GM23338 (cell line): Measurements from ENCODE around the gene SASS6. TPM values are rescaled to one million over a fixed set of nuclear protein-coding genes. Genes with fewer than 3 reads are reported as not detected.
A peak's percentile ranks its signal among the peaks of the same experiment; 100 is the strongest.

ENCODE experiments used
- ATAC-seq: fragments of 200-7000 bp; cut with Tn5 transposase; 3 replicates; pipeline ENCODE4 v1.9.1; 2020
- DNase-seq: peaks from one replicate; pipeline ENCODE4 v3.0.0-alpha.2; 2015; ENCODE audit warnings: low spot score
- H2AFZ ChIP-seq: fragments of 200-600 bp; sonication (generic); 2 replicates; pipeline ENCODE4 v1.8.0; 2016; ENCODE audit warnings: antibody characterized with exemption, mild to moderate bottlenecking, moderate library complexity
- H3F3A ChIP-seq: fragments of 200-600 bp; sonication (generic); replicated peaks from 2 replicates; pipeline ENCODE4 v1.8.0; 2017; ENCODE audit warnings: antibody characterized with exemption, mixed run types, low read depth
- H3K27ac ChIP-seq: fragments of 200-600 bp; sonication (generic); 2 replicates; pipeline ENCODE4 v1.6.1; 2016; ENCODE audit warnings: low read depth
- H3K27me3 ChIP-seq: fragments of 200-600 bp; sonication (generic); 2 replicates; pipeline ENCODE4 v1.8.0; 2016; ENCODE audit warnings: mild to moderate bottlenecking, mixed run types, moderate library complexity; ENCODE audit not compliant: insufficient read depth
- H3K36me3 ChIP-seq: fragments of 200-600 bp; sonication (generic); 2 replicates; pipeline ENCODE4 v1.8.0; 2016; ENCODE audit warnings: mild to moderate bottlenecking; ENCODE audit not compliant: insufficient read depth
- H3K4me1 ChIP-seq: fragments of 200-600 bp; sonication (generic); 2 replicates; pipeline ENCODE4 v1.8.0; 2016; ENCODE audit warnings: mild to moderate bottlenecking, moderate library complexity; ENCODE audit not compliant: insufficient read depth
- H3K4me2 ChIP-seq: fragments of 200-600 bp; sonication (generic); 2 replicates; pipeline ENCODE4 v1.7.1; 2017; ENCODE audit warnings: mixed run types
- H3K4me3 ChIP-seq: fragments of 200-600 bp; sonication (generic); 2 replicates; pipeline ENCODE4 v1.6.1; 2016; ENCODE audit warnings: mixed run types
- H3K79me2 ChIP-seq: fragments of 200-600 bp; sonication (generic); replicated peaks from 2 replicates; pipeline ENCODE4 v1.8.0; 2017; ENCODE audit warnings: mild to moderate bottlenecking; ENCODE audit not compliant: insufficient read depth
- H3K9me2 ChIP-seq: fragments of 200-600 bp; sonication (generic); 2 replicates; pipeline ENCODE4 v1.8.0; 2017; ENCODE audit not compliant: insufficient read depth
- H4K20me1 ChIP-seq: fragments of 200-600 bp; sonication (generic); replicated peaks from 2 replicates; pipeline ENCODE4 v1.8.0; 2017; ENCODE audit warnings: mild to moderate bottlenecking; ENCODE audit not compliant: insufficient read depth
- H3K27ac Mint-ChIP-seq: 2 replicates; pipeline ENCODE4 v1.8.0; 2020; ENCODE audit warnings: inconsistent platforms, mild to moderate bottlenecking, moderate library complexity, mixed read lengths
- H3K27me3 Mint-ChIP-seq: 3 replicates; pipeline ENCODE4 v1.8.0; 2022; ENCODE audit warnings: low read depth, mild to moderate bottlenecking, moderate library complexity, mixed read lengths, inconsistent platforms; ENCODE audit not compliant: insufficient read depth, poor library complexity
- H3K36me3 Mint-ChIP-seq: 3 replicates; pipeline ENCODE4 v1.8.0; 2021; ENCODE audit warnings: low read depth, mild to moderate bottlenecking, inconsistent platforms, moderate library complexity, mixed read lengths
- H3K4me1 Mint-ChIP-seq: 3 replicates; pipeline ENCODE4 v1.8.0; 2020; ENCODE audit warnings: mild to moderate bottlenecking, inconsistent platforms, mixed read lengths
- H3K4me3 Mint-ChIP-seq: 3 replicates; pipeline ENCODE4 v1.8.0; 2021; ENCODE audit warnings: moderate library complexity, mild to moderate bottlenecking, inconsistent platforms, mixed read lengths
- H3K9me3 Mint-ChIP-seq: 3 replicates; pipeline ENCODE4 v1.8.0; 2020; ENCODE audit warnings: moderate library complexity, mild to moderate bottlenecking, inconsistent platforms, mixed read lengths
- CREB1 ChIP-seq: fragments of 250-450 bp; sonication (Bioruptor Pico); IDR thresholded peaks from 2 replicates; pipeline ENCODE4 v1.5.0; 2020; ENCODE audit warnings: low read depth, mild to moderate bottlenecking, moderate library complexity
- EZH2 ChIP-seq: fragments of 200-600 bp; sonication (generic); IDR thresholded peaks from one replicate; pipeline ENCODE4 v1.8.0; 2017; ENCODE audit warnings: antibody characterized with exemption, mild to moderate bottlenecking, low read depth; ENCODE audit not compliant: unreplicated experiment
- EZH2phosphoT487 ChIP-seq: fragments of 200-600 bp; sonication (generic); IDR thresholded peaks from one replicate; pipeline ENCODE4 v1.8.1; 2018; ENCODE audit warnings: antibody characterized with exemption; ENCODE audit not compliant: unreplicated experiment
- JUNB ChIP-seq: IDR thresholded peaks from one replicate; pipeline ENCODE4 v1.6.1; 2016; ENCODE audit warnings: antibody characterized with exemption; ENCODE audit not compliant: unreplicated experiment
- NANOG ChIP-seq: IDR thresholded peaks from 2 replicates; pipeline ENCODE4 v1.6.1; 2016; ENCODE audit warnings: antibody characterized with exemption, borderline replicate concordance
- POLR2AphosphoS5 ChIP-seq: IDR thresholded peaks from 2 replicates; pipeline ENCODE4 v1.6.1; 2016; ENCODE audit warnings: antibody characterized with exemption, low read depth
- STAT1 ChIP-seq: IDR thresholded peaks from one replicate; pipeline ENCODE4 v1.6.1; 2016; ENCODE audit warnings: antibody characterized with exemption; ENCODE audit not compliant: unreplicated experiment
- ZNF114 ChIP-seq: fragments of 250-450 bp; sonication (Bioruptor Pico); IDR thresholded peaks from 2 replicates; pipeline ENCODE4 v1.5.0; 2020; ENCODE audit warnings: mild to moderate bottlenecking, moderate library complexity
- ZNF331 ChIP-seq: fragments of 250-450 bp; sonication (Bioruptor Pico); IDR thresholded peaks from 2 replicates; pipeline ENCODE4 v1.5.0; 2020; ENCODE audit warnings: low read depth, mild to moderate bottlenecking, moderate library complexity
- polyA plus RNA-seq: library from polyadenylated mRNA; unstranded; fragments of >200 nt; fragmentation: Nextera tagmentation; extraction: Ambion mirVana; gene quantifications from 2 replicates; pipeline ENCODE4 v1.2.1, GENCODE V29; 2016
- total RNA-seq: library from RNA; depleted of rRNA; stranded (reverse); fragments of >200 nt; shearing (Covaris generic); gene quantifications from 2 replicates; pipeline ENCODE4 v1.2.3, GENCODE V29; 2014
- TF ChIP-seq, protein P1 (sequence below), 2 experiments: fragments of 200-600 bp in 1 of 2; sonication (generic) in 1 of 2; conservative IDR thresholded peaks; 2 replicates each; pipeline versions ENCODE4 v1.5.1 to v1.6.1; 2016 to 2017; ENCODE audit warnings: antibody characterized with exemption in 2 of 2, low read depth in 2 of 2, mild to moderate bottlenecking in 2 of 2, moderate library complexity in 1 of 2
- TF ChIP-seq, protein P2 (sequence below): IDR thresholded peaks from one replicate; pipeline ENCODE4 v1.6.1; 2018; ENCODE audit warnings: antibody characterized with exemption; ENCODE audit not compliant: unreplicated experiment
- TF ChIP-seq, protein P3 (sequence below): IDR thresholded peaks from 2 replicates; pipeline ENCODE4 v1.6.1; 2016; ENCODE audit warnings: antibody characterized with exemption

Gene SASS6
- total and polyA plus RNA-seq, 2 experiments from 2014 or later, result 17.0 to 21.1 TPM

DNA sequence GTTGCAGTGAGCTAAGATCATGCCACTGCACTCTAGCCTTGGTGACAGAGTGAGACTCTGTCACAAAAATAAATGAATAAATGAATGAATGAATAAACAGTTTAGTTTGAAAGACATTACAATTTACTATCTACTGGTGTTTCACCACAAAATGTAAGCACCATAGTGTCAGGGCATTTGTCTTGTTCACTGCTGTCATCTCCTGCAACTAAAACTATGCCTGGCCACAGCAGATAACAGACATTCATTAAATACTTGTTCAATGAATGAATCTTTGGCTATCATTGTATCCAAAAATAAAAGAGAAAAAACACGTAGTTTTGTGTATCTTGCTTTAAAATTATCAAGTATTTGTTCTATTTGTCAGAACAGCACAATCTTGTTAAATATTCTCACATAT lies 32.5 kb downstream of the SASS6 start:
- Histone ChIP-seq H3K9me2 (no peaks in the 10 kb centered on the region), H3K27ac (no peak overlapping the region), H3K79me2 (no peaks in the 10 kb centered on the region), H3K27me3 (no peaks in the 10 kb centered on the region), H3K4me1 (peaks cover 9% of the 10 kb centered on the region), H2AFZ (no peak overlapping the region), H3K4me3 (no peak overlapping the region), H3K4me2 (no peak overlapping the region), H3F3A (no peaks in the 10 kb centered on the region), H4K20me1 (no peaks in the 10 kb centered on the region), H3K36me3 (peaks cover 9% of the 10 kb centered on the region; the same call in 1 of the 2 replicates)
- Mint-ChIP-seq H3K27me3 (peaks cover 1% of the 10 kb centered on the region), H3K36me3 (peaks cover 75% of the 10 kb centered on the region), H3K4me3 (no peak overlapping the region), H3K4me1 (no peaks in the 10 kb centered on the region), H3K9me3 (no peaks in the 10 kb centered on the region), H3K27ac (no peak overlapping the region)
- no peak for TF ChIP-seq NANOG
- TF ChIP-seq, protein P1, sequence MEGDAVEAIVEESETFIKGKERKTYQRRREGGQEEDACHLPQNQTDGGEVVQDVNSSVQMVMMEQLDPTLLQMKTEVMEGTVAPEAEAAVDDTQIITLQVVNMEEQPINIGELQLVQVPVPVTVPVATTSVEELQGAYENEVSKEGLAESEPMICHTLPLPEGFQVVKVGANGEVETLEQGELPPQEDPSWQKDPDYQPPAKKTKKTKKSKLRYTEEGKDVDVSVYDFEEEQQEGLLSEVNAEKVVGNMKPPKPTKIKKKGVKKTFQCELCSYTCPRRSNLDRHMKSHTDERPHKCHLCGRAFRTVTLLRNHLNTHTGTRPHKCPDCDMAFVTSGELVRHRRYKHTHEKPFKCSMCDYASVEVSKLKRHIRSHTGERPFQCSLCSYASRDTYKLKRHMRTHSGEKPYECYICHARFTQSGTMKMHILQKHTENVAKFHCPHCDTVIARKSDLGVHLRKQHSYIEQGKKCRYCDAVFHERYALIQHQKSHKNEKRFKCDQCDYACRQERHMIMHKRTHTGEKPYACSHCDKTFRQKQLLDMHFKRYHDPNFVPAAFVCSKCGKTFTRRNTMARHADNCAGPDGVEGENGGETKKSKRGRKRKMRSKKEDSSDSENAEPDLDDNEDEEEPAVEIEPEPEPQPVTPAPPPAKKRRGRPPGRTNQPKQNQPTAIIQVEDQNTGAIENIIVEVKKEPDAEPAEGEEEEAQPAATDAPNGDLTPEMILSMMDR (conservative IDR thresholded peaks at IDR 0.05; ENCODE audit: low read depth in 2 of 2), result no peak
- TF ChIP-seq, protein P2, sequence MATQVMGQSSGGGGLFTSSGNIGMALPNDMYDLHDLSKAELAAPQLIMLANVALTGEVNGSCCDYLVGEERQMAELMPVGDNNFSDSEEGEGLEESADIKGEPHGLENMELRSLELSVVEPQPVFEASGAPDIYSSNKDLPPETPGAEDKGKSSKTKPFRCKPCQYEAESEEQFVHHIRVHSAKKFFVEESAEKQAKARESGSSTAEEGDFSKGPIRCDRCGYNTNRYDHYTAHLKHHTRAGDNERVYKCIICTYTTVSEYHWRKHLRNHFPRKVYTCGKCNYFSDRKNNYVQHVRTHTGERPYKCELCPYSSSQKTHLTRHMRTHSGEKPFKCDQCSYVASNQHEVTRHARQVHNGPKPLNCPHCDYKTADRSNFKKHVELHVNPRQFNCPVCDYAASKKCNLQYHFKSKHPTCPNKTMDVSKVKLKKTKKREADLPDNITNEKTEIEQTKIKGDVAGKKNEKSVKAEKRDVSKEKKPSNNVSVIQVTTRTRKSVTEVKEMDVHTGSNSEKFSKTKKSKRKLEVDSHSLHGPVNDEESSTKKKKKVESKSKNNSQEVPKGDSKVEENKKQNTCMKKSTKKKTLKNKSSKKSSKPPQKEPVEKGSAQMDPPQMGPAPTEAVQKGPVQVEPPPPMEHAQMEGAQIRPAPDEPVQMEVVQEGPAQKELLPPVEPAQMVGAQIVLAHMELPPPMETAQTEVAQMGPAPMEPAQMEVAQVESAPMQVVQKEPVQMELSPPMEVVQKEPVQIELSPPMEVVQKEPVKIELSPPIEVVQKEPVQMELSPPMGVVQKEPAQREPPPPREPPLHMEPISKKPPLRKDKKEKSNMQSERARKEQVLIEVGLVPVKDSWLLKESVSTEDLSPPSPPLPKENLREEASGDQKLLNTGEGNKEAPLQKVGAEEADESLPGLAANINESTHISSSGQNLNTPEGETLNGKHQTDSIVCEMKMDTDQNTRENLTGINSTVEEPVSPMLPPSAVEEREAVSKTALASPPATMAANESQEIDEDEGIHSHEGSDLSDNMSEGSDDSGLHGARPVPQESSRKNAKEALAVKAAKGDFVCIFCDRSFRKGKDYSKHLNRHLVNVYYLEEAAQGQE, result no peak
- TF ChIP-seq EZH2, result no peak
- TF ChIP-seq JUNB, result no peak
- no peak for TF ChIP-seq CREB1 (CRISPR knock-in tag)
- TF ChIP-seq POLR2AphosphoS5, result no peak
- TF ChIP-seq EZH2phosphoT487, result no peak
- TF ChIP-seq STAT1, result no peak
- TF ChIP-seq ZNF114 (CRISPR knock-in tag), result no peak
- DNase-seq, result no peak
- no peak for ATAC-seq

DNA sequence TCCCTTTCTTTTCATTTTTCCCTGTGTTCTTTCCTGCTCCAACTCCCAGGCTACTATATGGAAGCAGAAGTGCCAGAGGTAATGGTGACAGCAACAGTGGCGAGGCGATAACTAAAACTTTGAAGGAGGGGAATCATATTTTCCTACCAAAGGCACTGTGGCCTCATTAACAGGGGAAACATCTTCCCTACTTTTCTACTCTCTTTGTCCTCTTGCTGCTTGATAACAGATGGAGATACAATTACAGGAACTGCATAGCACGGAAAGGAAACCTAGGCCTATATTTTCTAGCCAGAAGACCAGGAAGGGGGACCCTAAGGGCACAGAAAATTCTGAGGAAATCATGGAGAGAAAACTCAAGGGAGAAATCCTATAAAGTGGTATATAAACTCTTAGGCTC lies 42.3 kb downstream of the SASS6 start:
- Histone ChIP-seq H3K4me1 (peaks cover 4% of the 10 kb centered on the region), H4K20me1 (no peaks in the 10 kb centered on the region), H3K36me3 (no peaks in the 10 kb centered on the region; the same call in 1 of the 2 replicates), H3K27ac (no peak overlapping the region), H3K9me2 (no peaks in the 10 kb centered on the region), H3K4me3 (no peak overlapping the region), H3K4me2 (no peak overlapping the region), H3K79me2 (no peaks in the 10 kb centered on the region), H3K27me3 (no peaks in the 10 kb centered on the region), H3F3A (no peaks in the 10 kb centered on the region), H2AFZ (no peak overlapping the region)
- peaks cover 27% of the 10 kb centered on the region; the same call in 2 of the 3 replicates for H3K36me3 Mint-ChIP-seq
- H3K4me1 Mint-ChIP-seq, result no peaks in the 10 kb centered on the region
- no peak for DNase-seq
- no peaks in the 10 kb centered on the region; the same call in 2 of the 3 replicates for H3K9me3 Mint-ChIP-seq
- H3K27me3 Mint-ChIP-seq, result no peaks in the 10 kb centered on the region
- peak overlapping the region; percentile 28; the same call in 1 of the 2 replicates for H3K27ac Mint-ChIP-seq
- no peak for ATAC-seq
- H3K4me3 Mint-ChIP-seq, result no peak overlapping the region
- TF ChIP-seq JUNB, result no peak
- no peak for TF ChIP-seq ZNF331
- TF ChIP-seq CREB1 (CRISPR knock-in tag), result no peak
- no peak for TF ChIP-seq ZNF114 (CRISPR knock-in tag)
- TF ChIP-seq, protein P1 (conservative IDR thresholded peaks at IDR 0.05; ENCODE audit: low read depth in 2 of 2), result no peak
- TF ChIP-seq, protein P2, result no peak
- TF ChIP-seq, protein P3, sequence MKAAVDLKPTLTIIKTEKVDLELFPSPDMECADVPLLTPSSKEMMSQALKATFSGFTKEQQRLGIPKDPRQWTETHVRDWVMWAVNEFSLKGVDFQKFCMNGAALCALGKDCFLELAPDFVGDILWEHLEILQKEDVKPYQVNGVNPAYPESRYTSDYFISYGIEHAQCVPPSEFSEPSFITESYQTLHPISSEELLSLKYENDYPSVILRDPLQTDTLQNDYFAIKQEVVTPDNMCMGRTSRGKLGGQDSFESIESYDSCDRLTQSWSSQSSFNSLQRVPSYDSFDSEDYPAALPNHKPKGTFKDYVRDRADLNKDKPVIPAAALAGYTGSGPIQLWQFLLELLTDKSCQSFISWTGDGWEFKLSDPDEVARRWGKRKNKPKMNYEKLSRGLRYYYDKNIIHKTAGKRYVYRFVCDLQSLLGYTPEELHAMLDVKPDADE, result no peak
- no peak for TF ChIP-seq STAT1
- TF ChIP-seq EZH2, result no peak
